Ishikawa (cell line): ENCODE results near the gene HCFC1.

ENCODE experiments used
- CEBPB ChIP-seq: IDR thresholded peaks from 2 replicates; pipeline ENCODE4 v1.6.1; 2012
- CREB1 ChIP-seq: IDR thresholded peaks from 2 replicates; pipeline ENCODE4 v1.6.1; 2012; ENCODE audit warnings: low read depth
- EGR1 ChIP-seq: IDR thresholded peaks from 2 replicates; pipeline ENCODE4 v1.6.1; 2012
- EP300 ChIP-seq: IDR thresholded peaks from 2 replicates; pipeline ENCODE4 v1.6.1; 2012; ENCODE audit warnings: borderline replicate concordance
- FOXM1 ChIP-seq: IDR thresholded peaks from 2 replicates; pipeline ENCODE4 v1.6.1; 2012; ENCODE audit warnings: low read depth, borderline replicate concordance
- MAX ChIP-seq: IDR thresholded peaks from 2 replicates; pipeline ENCODE4 v1.6.1; 2012
- NFIC ChIP-seq: IDR thresholded peaks from 2 replicates; pipeline ENCODE4 v1.6.1; 2012
- RAD21 ChIP-seq: IDR thresholded peaks from 2 replicates; pipeline ENCODE4 v1.6.1; 2012; ENCODE audit warnings: low read depth
- TAF1 ChIP-seq: IDR thresholded peaks from 2 replicates; pipeline ENCODE4 v1.6.1; 2012; ENCODE audit warnings: low read depth, mild to moderate bottlenecking
- TCF12 ChIP-seq: IDR thresholded peaks from 2 replicates; pipeline ENCODE4 v1.6.1; 2012; ENCODE audit warnings: low read depth
- TEAD4 ChIP-seq: IDR thresholded peaks from 2 replicates; pipeline ENCODE4 v1.6.1; 2012
- YY1 ChIP-seq: IDR thresholded peaks from 2 replicates; pipeline ENCODE4 v1.6.1; 2012; ENCODE audit warnings: low read depth
- ZBTB7A ChIP-seq: IDR thresholded peaks from 2 replicates; pipeline ENCODE4 v1.6.1; 2012; ENCODE audit warnings: low read depth
- TF ChIP-seq, protein P1 (sequence below): IDR thresholded peaks from 2 replicates; pipeline ENCODE4 v1.6.1; 2012; ENCODE audit warnings: low read depth, mild to moderate bottlenecking

HCFC1 gene

DNA sequence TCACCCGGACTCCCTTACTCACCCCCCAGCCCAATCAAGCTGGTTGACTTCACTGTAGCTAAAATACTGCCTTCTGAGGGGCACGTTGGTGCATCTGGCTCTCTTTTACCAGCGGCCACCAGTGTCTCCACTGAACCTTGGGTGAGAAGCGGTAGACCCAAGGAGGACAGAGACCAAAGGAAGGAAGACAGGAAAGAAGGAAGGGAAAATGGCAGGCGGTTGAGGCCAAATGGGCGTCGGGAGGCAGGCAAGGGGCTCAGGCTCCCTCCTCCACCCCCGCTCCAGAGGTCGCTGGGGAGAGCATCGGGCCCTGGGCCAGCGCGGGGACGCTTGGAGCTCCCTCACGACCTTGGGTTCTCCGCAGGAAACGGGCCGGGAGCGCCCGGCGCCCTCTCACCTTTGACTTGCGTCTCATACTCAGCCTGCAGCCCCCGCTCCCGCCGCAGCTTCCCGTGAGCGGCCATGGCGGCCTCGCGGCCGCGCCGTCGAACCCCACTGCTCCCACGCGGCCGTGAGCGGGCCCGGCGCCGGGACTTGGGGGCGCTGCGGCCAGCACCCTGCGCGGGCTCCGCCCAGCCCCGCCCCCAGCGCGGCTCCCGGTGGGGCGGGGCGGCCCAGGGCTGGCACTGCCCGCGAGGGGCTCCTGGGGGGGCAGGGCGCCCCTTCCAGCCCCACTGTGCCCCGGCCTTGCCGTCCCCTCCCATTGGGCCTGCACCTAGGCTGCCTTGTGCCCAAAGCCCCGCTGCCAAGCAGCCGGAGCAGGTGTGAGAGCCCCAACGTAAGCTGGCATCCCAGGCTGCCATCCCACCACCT lies 45.7 kb downstream of the HCFC1 start, which contains the start of gene ARHGAP4:
TSS of gene ARHGAP4 (minus strand) at position 526 of the 813 bp plus-strand sequence. CDS start at position 464, 62 bp downstream.
- no peak for TF ChIP-seq YY1
- TF ChIP-seq, protein P1, sequence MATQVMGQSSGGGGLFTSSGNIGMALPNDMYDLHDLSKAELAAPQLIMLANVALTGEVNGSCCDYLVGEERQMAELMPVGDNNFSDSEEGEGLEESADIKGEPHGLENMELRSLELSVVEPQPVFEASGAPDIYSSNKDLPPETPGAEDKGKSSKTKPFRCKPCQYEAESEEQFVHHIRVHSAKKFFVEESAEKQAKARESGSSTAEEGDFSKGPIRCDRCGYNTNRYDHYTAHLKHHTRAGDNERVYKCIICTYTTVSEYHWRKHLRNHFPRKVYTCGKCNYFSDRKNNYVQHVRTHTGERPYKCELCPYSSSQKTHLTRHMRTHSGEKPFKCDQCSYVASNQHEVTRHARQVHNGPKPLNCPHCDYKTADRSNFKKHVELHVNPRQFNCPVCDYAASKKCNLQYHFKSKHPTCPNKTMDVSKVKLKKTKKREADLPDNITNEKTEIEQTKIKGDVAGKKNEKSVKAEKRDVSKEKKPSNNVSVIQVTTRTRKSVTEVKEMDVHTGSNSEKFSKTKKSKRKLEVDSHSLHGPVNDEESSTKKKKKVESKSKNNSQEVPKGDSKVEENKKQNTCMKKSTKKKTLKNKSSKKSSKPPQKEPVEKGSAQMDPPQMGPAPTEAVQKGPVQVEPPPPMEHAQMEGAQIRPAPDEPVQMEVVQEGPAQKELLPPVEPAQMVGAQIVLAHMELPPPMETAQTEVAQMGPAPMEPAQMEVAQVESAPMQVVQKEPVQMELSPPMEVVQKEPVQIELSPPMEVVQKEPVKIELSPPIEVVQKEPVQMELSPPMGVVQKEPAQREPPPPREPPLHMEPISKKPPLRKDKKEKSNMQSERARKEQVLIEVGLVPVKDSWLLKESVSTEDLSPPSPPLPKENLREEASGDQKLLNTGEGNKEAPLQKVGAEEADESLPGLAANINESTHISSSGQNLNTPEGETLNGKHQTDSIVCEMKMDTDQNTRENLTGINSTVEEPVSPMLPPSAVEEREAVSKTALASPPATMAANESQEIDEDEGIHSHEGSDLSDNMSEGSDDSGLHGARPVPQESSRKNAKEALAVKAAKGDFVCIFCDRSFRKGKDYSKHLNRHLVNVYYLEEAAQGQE: no peak

GRCh38 chrX:153925387-153925738 lies 46.3 kb downstream of the HCFC1 start:
- TF ChIP-seq FOXM1 (no peak), ZBTB7A (no peak), CEBPB (no peak), MAX (no peak), NFIC (no peak), CREB1 (no peak), RAD21 (no peak), TEAD4 (no peak), EGR1 (no peak), EP300 (no peak), YY1 (no peak), TAF1 (no peak), TCF12 (no peak)
- TF ChIP-seq, protein P1: no peak

- TF ChIP-seq RAD21 (peak; percentile 25), EP300 (no peak)
Observed at GRCh38 chrX:153924149-153924861, 47.3 kb downstream of the HCFC1 start.

DNA sequence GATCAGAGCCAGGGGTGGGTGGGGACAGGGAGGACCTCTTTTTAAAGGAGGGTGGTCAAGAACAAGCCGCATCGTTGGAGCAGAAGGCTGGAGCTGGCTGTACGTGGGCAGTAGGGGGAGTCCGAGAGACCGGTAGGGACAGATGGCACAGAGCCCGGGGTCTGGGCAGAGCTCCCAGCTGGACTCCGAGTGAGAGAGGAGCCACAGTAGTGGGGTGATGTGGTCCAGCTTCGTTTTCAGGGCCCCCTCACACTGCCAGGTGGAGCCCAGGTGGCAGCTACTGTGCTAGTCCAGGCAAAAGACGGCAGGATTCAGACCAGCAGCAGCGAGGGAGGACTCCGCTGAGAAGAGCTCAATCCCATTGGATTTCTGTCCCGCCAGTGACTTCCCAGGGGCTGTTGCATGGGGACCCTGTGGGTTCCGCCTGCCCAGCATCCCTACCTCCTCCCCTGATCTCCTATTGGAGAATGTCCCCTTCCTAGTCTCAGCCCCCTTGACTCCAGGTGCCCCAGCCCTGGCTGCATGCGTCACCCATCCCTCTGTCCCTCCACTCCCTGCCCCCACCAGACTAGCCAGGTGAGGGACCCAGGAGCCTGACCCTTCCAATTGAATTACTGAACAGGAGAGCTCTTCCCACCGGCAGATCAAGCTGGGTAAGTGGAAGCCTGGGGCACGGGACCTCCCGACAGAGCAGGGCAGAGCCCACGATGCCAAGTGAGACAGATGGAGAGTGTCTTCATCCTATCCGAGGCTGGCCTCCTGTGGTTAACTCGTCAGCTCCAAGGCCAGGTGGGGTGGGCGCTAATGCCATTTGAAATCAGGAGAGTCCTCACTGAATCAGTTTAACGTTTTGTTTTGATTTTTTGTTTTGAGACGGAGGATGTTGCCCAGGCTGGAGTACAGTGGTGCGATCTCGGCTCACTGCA lies 48.4 kb downstream of the HCFC1 start:
- TF ChIP-seq FOXM1: no peak
- TF ChIP-seq RAD21: peak; percentile 35; the same call in 1 of the 2 replicates
- TF ChIP-seq, protein P1: no peak
- TF ChIP-seq NFIC: peak; percentile 59
